Liver (tissue), 9 donors: ENCODE data around the gene MYRF. TPM values are rescaled to one million over a fixed set of nuclear protein-coding genes. Genes with fewer than 3 reads are reported as not detected.

Source experiments
- DNase-seq: peaks from one replicate; pipeline ENCODE4 v3.0.0-alpha.2; 2017; ENCODE audit warnings: low spot score
- H3K27ac ChIP-seq, 2 donors: one replicate each; pipeline ENCODE4 v1.7.0; 2013; ENCODE audit warnings: inconsistent platforms in 2 of 2, low read length in 2 of 2, control low read depth in 1 of 2, low read depth in 1 of 2, mild to moderate bottlenecking in 1 of 2
- H3K27me3 ChIP-seq, 4 donors: one replicate each; pipeline versions ENCODE4 v1.6.1 to v1.7.0; 2013; ENCODE audit warnings: low read length in 3 of 4, inconsistent platforms in 1 of 4, mild to moderate bottlenecking in 1 of 4, moderate library complexity in 1 of 4; ENCODE audit not compliant: control insufficient read depth in 4 of 4, insufficient read depth in 4 of 4
- H3K36me3 ChIP-seq, 4 donors: one replicate each; pipeline versions ENCODE4 v1.6.1 to v1.7.0; 2013; ENCODE audit warnings: low read length in 3 of 4, mild to moderate bottlenecking in 3 of 4, low read depth in 1 of 4, moderate library complexity in 1 of 4; ENCODE audit not compliant: control insufficient read depth in 4 of 4, insufficient read depth in 3 of 4
- H3K4me1 ChIP-seq, 4 donors: one replicate each; pipeline versions ENCODE4 v1.6.1 to v1.7.0; 2013; ENCODE audit warnings: low read length in 3 of 4, mild to moderate bottlenecking in 3 of 4, moderate library complexity in 1 of 4; ENCODE audit not compliant: control insufficient read depth in 4 of 4, insufficient read depth in 4 of 4
- H3K4me3 ChIP-seq, 3 donors: one replicate each; pipeline versions ENCODE4 v1.6.1 to v1.7.0; 2013; ENCODE audit warnings: low read length in 3 of 3, control low read depth in 1 of 3, low read depth in 1 of 3, mild to moderate bottlenecking in 1 of 3
- H3K9ac ChIP-seq, 2 donors: one replicate each; pipeline ENCODE4 v1.7.0; 2013; ENCODE audit warnings: low read length in 2 of 2, mild to moderate bottlenecking in 2 of 2, moderate library complexity in 2 of 2, control low read depth in 1 of 2, low read depth in 1 of 2
- H3K9me3 ChIP-seq, 4 donors: one replicate each; pipeline versions ENCODE4 v1.6.1 to v1.7.0; 2013; ENCODE audit warnings: low read length in 3 of 4; ENCODE audit not compliant: control insufficient read depth in 4 of 4
- ATF3 ChIP-seq: IDR thresholded peaks from 2 replicates; pipeline ENCODE4 v1.6.1; 2016; ENCODE audit warnings: antibody characterized with exemption
- CTCF ChIP-seq: fragments of 150-350 bp; IDR thresholded peaks from 2 replicates; pipeline ENCODE4 v1.5.1; 2017; ENCODE audit warnings: improper control_type of control experiment, low read depth, low read length; ENCODE audit not compliant: missing input control
- EGR1 ChIP-seq, 2 donors: IDR thresholded peaks; 2 replicates each; pipeline ENCODE4 v1.6.1; 2016 to 2018; ENCODE audit warnings: antibody characterized with exemption in 2 of 2, low read depth in 2 of 2
- FOXA2 ChIP-seq: IDR thresholded peaks from 2 replicates; pipeline ENCODE4 v1.6.1; 2016; ENCODE audit warnings: antibody characterized with exemption
- GABPA ChIP-seq, 2 donors: IDR thresholded peaks in 1 of 2; conservative IDR thresholded peaks in 1 of 2; 2 replicates each; pipeline ENCODE4 v1.6.1; 2016; ENCODE audit warnings: antibody characterized with exemption in 2 of 2, mild to moderate bottlenecking in 1 of 2, moderate library complexity in 1 of 2
- HNF4A ChIP-seq, 2 donors: conservative IDR thresholded peaks; 2 replicates each; pipeline ENCODE4 v1.6.1; 2016; ENCODE audit warnings: antibody characterized with exemption in 2 of 2, mild to moderate bottlenecking in 2 of 2
- HNF4G ChIP-seq: IDR thresholded peaks from 2 replicates; pipeline ENCODE4 v1.6.1; 2016; ENCODE audit warnings: antibody characterized with exemption
- JUND ChIP-seq, 2 donors: IDR thresholded peaks; 2 replicates each; pipeline ENCODE4 v1.6.1; 2016; ENCODE audit warnings: antibody characterized with exemption in 2 of 2
- NR2F2 ChIP-seq: IDR thresholded peaks from 2 replicates; pipeline ENCODE4 v1.6.1; 2016; ENCODE audit warnings: antibody characterized with exemption
- RAD21 ChIP-seq, 2 donors: IDR thresholded peaks; 2 replicates each; pipeline ENCODE4 v1.6.1; 2016; ENCODE audit warnings: antibody characterized with exemption in 2 of 2, mild to moderate bottlenecking in 2 of 2
- REST ChIP-seq: IDR thresholded peaks from 2 replicates; pipeline ENCODE4 v1.6.1; 2016; ENCODE audit warnings: antibody characterized with exemption, mild to moderate bottlenecking
- RXRA ChIP-seq, 2 donors: IDR thresholded peaks; 2 replicates each; pipeline ENCODE4 v1.6.1; 2017 to 2018; ENCODE audit warnings: antibody characterized with exemption in 2 of 2, mild to moderate bottlenecking in 1 of 2
- SP1 ChIP-seq: IDR thresholded peaks from 2 replicates; pipeline ENCODE4 v1.6.1; 2018; ENCODE audit warnings: antibody characterized with exemption, mild to moderate bottlenecking
- YY1 ChIP-seq: IDR thresholded peaks from 2 replicates; pipeline ENCODE4 v1.6.1; 2016; ENCODE audit warnings: antibody characterized with exemption, mild to moderate bottlenecking
- WGBS: extraction: QIAGEN DNeasy Blood & Tissue Kit; methylation state at CpG from one replicate; pipeline ENCODE4 v1.1.7; 2013; 5-methylcytosine and 5-hydroxymethylcytosine counted together
- polyA plus RNA-seq, 2 donors: library from polyadenylated mRNA; stranded (reverse) in 1 of 2; unstranded in 1 of 2; fragments of 200-250 nt in 1 of 2; fragments of >200 nt in 1 of 2; fragmentation: Nextera tagmentation in 1 of 2; extraction: Ambion mirVana in 1 of 2; gene quantifications; one replicate each; pipeline versions ENCODE4 v1.2.1 to v1.2.3, GENCODE V29; 2013 to 2015
- total RNA-seq, 2 donors: library from RNA; depleted of rRNA; stranded (reverse); fragments of >200 nt; gene quantifications; one replicate each; pipeline ENCODE4 v1.2.3, GENCODE V29; 2014
- donor health status: healthy.
- donor health status: healthy.
- donor health status: healthy.
- donor health status: healthy.
- donor health status: healthy.

Gene MYRF
- total and polyA plus RNA-seq, 4 donors, result 3.5 to 6.5 (median 4.4) TPM

GRCh38 chr11:61756452-61757212 lies 4.2 kb downstream of the MYRF start:
- WGBS, result 30% methylated on average over 9 of the region's 9 CpGs
- TF ChIP-seq HNF4A (conservative IDR thresholded peaks at IDR 0.05) (peak; percentile 96 to 98), GABPA (IDR thresholded peaks at IDR 0.05 in 1 of 2, conservative IDR thresholded peaks at IDR 0.05 in 1 of 2) (peak in 1 of 2 donors; percentile 42), REST (peak; percentile 86), HNF4G (peak; percentile 95), YY1 (peak; percentile 62), EGR1 (IDR thresholded peaks at IDR 0.05; ENCODE audit: low read depth in 2 of 2) (no peak), FOXA2 (peak; percentile 17), ATF3 (no peak), NR2F2 (peak; percentile 26), SP1 (peak; percentile 99), RAD21 (IDR thresholded peaks at IDR 0.05) (no peak), JUND (IDR thresholded peaks at IDR 0.05) (peak in 1 of 2 donors; percentile 38), RXRA (IDR thresholded peaks at IDR 0.05) (peak; percentile 63 to 69)
- no peaks in the 10 kb centered on the region for H3K27me3 ChIP-seq
- H3K4me3 ChIP-seq, result peak overlapping the region in 2 of 3 donors; percentile 40 to 52
- peak; percentile 68 for DNase-seq
- no peaks in the 10 kb centered on the region for H3K9me3 ChIP-seq
- peak overlapping the region; percentile 87 to 97 for H3K27ac ChIP-seq
- H3K36me3 ChIP-seq, result no peaks in the 10 kb centered on the region
- H3K9ac ChIP-seq, result peak overlapping the region in 1 of 2 donors; percentile 86
- H3K4me1 ChIP-seq, result peaks cover 9 to 40% (median 23%) of the 10 kb centered on the region in 4 donors

- Histone ChIP-seq H3K36me3 (no peaks in the 10 kb centered on the region), H3K27ac (peak overlapping the region; percentile 87 to 97), H3K4me1 (peaks cover 9 to 40% (median 22%) of the 10 kb centered on the region in 4 donors), H3K9ac (peak overlapping the region; percentile 51 to 62), H3K9me3 (no peaks in the 10 kb centered on the region), H3K4me3 (peak overlapping the region in 2 of 3 donors; percentile 31 to 47), H3K27me3 (no peaks in the 10 kb centered on the region)
- DNase-seq, result no peak
- TF ChIP-seq RAD21 (IDR thresholded peaks at IDR 0.05) (no peak), ATF3 (no peak), SP1 (no peak), NR2F2 (no peak), EGR1 (IDR thresholded peaks at IDR 0.05; ENCODE audit: low read depth in 2 of 2) (no peak), YY1 (no peak), CTCF (no peak), HNF4G (no peak)
- 43% methylated on average over 15 of the region's 15 CpGs for WGBS
These were observed 4.9 kb downstream of the MYRF start for GRCh38 chr11:61757213-61757862.
